SH-SY5Y (cell line): Measurements from ENCODE around the gene ERGIC1.

ENCODE experiments used
- GATA2 ChIP-seq: IDR thresholded peaks from 2 replicates; pipeline ENCODE4 v1.6.1; 2011; ENCODE audit warnings: mild to moderate bottlenecking, low read depth, low read length
- GATA3 ChIP-seq: IDR thresholded peaks from 2 replicates; pipeline ENCODE4 v1.6.1; 2011; ENCODE audit warnings: low read depth, mild to moderate bottlenecking, low read length, moderate library complexity

Gene ERGIC1

DNA sequence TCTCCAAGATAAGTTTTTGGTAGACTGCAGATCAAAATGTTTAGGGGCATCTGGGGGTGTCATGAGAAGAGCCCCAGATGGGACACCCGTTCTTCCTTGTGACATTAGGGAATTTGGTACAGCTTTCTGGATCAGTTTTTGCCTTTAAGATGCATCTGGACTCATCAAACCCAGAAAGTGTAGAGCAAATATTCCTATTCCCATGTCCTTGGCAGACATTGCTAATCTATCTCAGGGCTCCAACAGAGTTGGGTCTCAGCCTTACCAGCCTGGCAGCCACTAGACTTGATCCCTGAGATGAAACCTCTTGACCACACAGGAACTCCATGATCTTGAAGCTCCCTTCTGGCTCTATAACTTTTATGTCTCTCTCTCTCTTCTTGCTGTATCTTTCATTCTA, 35.6 kb downstream of the ERGIC1 start:
- no peak for TF ChIP-seq GATA3
- no peak for TF ChIP-seq GATA2

GRCh38 chr5:172870291-172870714, 36.3 kb downstream of the ERGIC1 start:
- TF ChIP-seq GATA2 (no peak), GATA3 (no peak)

DNA sequence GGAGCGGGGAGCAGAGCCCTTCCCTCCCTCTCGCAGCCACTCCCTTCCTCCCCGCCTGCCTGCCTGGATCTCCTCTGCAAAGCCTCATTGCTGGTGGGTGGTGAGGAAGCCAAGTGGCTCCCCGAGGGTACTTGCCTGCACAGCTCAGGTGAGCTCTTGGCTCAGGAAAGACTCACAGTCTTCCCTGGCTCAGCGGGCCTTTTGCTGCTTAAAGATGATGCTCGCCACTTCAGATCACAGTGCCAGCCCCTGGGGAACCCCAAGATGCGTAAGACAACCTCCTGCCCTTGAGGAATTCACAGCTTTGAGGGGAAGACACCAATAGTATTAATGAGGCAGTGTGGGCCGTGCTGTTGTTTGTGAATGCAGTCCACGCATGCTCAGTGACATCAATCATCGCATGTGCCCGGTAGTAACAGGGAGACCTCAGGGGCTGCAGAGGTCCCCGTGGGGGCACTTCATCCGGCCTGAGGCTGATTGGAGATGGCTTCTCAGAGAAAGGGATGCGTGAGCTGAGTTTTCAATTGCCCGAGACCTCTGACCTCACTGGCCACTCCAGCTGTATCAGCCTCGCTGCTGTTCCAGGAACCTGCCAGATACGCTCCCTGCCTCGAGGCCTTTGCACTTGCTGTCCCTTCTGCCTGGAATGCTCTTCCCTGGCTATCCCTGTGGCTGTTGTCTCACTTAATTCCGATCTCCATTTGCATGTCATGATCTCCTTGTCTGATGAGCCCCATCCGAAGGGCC, 36.8 kb downstream of the ERGIC1 start:
- TF ChIP-seq GATA2 (no peak), GATA3 (no peak)

GRCh38 chr5:172871536-172871935, 37.5 kb downstream of the ERGIC1 start:
- no peak for TF ChIP-seq GATA3
- no peak for TF ChIP-seq GATA2

DNA sequence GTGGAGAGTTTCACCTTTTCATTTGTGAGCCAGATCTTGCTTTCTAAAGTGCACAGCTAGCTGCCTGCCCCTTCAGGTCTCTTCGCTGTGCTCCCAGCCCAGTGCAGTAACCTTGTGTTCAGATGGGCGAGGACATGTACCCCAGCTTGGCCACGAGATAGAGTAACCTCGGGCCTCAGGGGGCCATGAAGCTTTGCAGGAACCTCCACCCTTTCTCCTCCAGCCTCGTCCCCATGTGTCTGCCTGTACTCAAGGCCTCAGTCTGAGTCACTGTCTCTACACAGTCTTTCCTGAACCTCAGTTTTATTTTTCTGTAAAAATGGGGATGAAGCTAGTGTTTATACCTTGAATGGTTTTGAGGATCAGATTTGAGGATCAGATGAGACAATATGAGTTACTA, 37.9 kb downstream of the ERGIC1 start:
- TF ChIP-seq GATA3 = no peak
- TF ChIP-seq GATA2 = no peak

DNA sequence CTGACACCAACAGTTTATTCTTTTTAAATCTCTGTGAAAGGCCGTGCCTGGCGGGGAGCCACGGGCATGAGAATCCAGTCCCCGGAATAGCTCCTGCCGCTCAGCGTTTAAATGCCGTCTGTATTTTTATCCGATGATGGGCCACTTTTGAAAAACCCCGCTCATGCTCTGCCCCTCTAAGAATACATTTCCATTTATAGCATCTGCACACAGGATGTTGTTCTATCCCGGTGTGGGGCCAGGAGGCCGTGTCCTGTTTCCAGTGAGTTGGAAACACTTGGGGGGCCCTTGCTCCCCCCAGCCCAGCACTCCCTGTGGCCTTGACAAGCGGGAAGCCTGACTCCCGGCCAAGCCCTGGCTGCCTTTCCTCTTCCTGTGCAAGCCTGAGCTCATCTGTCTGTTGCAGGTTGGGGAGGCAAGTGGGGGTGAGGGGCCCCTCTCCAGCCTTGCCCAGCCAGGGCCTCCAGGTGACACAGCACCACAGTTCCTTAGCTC, 39.0 kb downstream of the ERGIC1 start:
- TF ChIP-seq GATA3 (no peak), GATA2 (no peak)

DNA sequence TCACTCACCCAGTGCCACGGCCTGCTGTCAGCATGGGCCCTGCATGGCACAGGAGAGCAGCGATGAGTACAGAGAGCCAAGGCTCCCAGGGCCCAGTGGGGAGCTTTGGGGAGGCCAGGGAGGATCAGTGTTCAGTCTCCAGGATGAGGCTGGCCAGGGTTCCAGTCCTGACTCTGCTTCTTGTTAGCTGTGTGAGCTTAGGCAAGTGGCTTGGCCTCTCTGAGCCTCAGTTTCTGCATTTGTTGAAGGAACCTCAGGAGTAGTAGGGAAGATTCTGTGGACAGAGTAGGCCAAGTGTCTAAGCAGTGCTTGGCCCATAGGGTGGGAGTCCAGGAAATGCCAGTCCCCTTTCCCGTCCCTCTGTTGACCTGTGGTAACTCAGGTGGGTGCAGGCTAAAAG, 39.5 kb downstream of the ERGIC1 start:
- TF ChIP-seq GATA2 = no peak
- no peak for TF ChIP-seq GATA3

- TF ChIP-seq GATA2 (no peak), GATA3 (no peak)
Observed at GRCh38 chr5:172874647-172875504, 40.8 kb downstream of the ERGIC1 start.

- TF ChIP-seq GATA3 = no peak; the same call in 1 of the 2 replicates
- peak; percentile 83 for TF ChIP-seq GATA2
Observed at GRCh38 chr5:172875505-172876279, 41.6 kb downstream of the ERGIC1 start.

DNA sequence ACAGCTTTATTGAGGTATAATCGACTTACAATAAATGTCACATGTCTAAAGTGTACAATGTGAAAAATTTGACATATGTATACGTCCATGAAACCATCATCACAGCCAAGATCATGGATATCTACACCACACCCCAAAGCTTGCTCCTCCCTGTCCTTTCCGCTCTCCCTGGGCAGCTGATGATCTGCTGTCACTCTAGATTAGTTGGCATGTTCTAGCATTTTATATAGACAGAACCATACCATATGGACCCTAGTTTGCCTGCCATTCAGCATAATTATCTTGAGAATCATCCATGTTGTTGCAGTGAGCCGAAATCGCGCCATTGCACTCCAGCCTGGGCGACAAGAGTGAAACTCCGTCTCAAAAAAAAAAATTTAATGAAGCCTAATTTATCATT, 42.5 kb downstream of the ERGIC1 start:
- TF ChIP-seq GATA3 (no peak), GATA2 (no peak)

DNA sequence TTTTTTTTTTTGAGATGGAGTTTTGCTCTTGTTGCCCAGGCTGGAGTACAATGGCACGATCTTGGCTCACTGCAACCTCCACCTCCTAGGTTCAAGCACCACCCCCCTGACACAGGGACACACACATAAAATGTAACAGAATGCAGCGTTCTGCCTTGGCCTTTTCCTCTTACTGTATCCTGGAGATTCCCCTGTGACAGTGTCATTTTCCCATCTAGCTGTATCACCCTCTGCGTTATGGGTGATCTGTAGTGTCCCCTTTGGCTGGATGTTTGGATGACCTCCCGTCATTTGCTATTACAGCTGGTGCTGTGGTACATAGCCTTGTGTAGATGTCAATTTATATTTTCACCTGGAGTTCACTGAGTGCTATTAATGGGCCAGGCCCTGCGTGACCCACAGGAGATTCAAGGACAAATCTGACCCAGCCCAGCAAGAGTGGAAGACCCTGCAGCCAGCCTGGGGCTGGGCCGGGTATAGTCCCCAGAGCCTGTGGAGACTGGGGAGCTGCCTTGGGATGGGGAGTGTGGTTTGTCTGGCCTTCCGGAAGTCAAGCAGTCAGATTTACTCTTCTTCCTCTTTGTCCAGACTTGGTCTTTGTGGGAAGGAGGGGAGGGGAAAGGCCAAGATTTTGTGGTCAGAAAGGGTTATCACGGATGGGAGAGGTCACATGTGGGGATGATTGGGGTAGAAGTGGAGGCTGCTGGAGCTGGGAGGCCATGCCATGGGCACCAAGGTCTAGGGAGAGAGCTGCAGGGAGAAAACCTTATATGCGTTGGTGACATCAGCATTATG, 43.6 kb downstream of the ERGIC1 start:
- TF ChIP-seq GATA2 = no peak
- TF ChIP-seq GATA3 = no peak

GRCh38 chr5:172878585-172878932, 44.5 kb downstream of the ERGIC1 start:
- no peak for TF ChIP-seq GATA3
- no peak for TF ChIP-seq GATA2

DNA sequence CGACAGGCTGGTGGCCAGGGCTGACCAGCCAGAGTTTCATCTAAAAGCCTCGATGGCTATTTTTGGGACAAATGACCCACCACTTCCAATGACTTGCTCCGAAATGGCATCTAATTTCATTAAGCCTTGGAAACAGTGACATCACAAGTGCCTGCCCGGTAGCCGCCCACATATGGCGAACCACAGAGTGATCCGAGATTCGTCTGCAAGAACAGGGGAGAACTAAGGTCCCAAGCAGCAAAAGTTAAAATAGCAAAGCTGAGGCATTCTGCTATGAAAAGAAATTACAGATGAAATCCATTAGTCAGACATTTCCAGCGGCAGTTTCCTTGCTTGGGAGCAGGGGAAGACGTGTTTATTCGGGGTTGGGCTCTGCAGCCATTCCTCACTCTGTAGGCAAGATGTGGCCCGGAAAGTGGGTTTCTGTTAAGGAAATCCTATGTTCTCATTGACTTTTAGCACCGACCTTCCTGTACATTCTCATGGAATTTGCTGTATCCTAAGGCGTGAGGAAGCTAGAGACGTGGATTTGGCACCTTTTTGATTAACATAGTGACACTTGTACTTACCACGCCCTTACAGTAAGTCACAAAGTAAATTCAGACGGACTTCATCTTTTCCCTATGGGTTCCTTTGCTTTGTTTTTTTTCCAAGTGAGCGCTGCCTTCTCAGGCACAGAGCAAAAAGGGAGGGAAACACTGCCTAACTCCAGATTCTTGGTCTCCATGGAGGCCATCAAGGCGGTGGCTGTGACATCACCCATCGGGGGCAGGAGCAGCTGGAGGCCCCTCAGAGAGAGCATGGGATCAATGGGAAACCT, 45.1 kb downstream of the ERGIC1 start:
- TF ChIP-seq GATA3 (no peak), GATA2 (no peak)
